Transverse colon (tissue), 4 donors: Measurements from ENCODE around the gene P3H2. TPM values are rescaled to one million over a fixed set of nuclear protein-coding genes. Genes with fewer than 3 reads are reported as not detected.

Experiments
- DNase-seq: peaks from one replicate; pipeline ENCODE4 v3.0.0-alpha.2; 2019
- H3K27ac ChIP-seq, 4 donors: fragments of 200-600 bp; sonication (generic); 2 replicates each; pipeline ENCODE4 v1.5.1; 2016 to 2018; ENCODE audit warnings: inconsistent platforms in 4 of 4
- H3K27me3 ChIP-seq: fragments of 200-600 bp; sonication (generic); 2 replicates; pipeline ENCODE4 v1.5.1; 2017; ENCODE audit warnings: inconsistent platforms
- H3K36me3 ChIP-seq, 4 donors: fragments of 200-600 bp; sonication (generic); 2 replicates each; pipeline ENCODE4 v1.5.1; 2017 to 2019; ENCODE audit warnings: inconsistent platforms in 4 of 4
- H3K4me1 ChIP-seq, 4 donors: fragments of 200-600 bp; sonication (generic); 2 replicates each; pipeline ENCODE4 v1.5.1; 2017 to 2020; ENCODE audit warnings: inconsistent platforms in 4 of 4
- H3K4me3 ChIP-seq, 4 donors: fragments of 200-600 bp; sonication (generic); 1 replicate in 1 of 4; 2 replicates in 3 of 4; pipeline versions ENCODE4 v1.5.1 to v1.6.1; 2017 to 2019; ENCODE audit warnings: inconsistent platforms in 4 of 4
- H3K9me3 ChIP-seq, 2 donors: fragments of 200-600 bp; sonication (generic); 2 replicates each; pipeline ENCODE4 v1.5.1; 2017 to 2019; ENCODE audit warnings: inconsistent platforms in 2 of 2
- EP300 ChIP-seq: sonication (generic); formaldehyde crosslinking; IDR thresholded peaks from one replicate; pipeline ENCODE4 v1.6.1; 2017; ENCODE audit warnings: antibody characterized with exemption, low read depth
- POLR2A ChIP-seq: fragments of 450-650 bp; IDR thresholded peaks from one replicate; pipeline ENCODE4 v1.6.1; 2016; ENCODE audit warnings: antibody characterized with exemption, mild to moderate bottlenecking, moderate library complexity
- POLR2AphosphoS5 ChIP-seq, 3 donors: sonication (generic); formaldehyde crosslinking; IDR thresholded peaks; one replicate each; pipeline ENCODE4 v1.6.1; 2016; ENCODE audit warnings: antibody characterized with exemption in 3 of 3
- WGBS, 2 donors: methylation state at CpG; one replicate each; pipeline ENCODE4 v1.1.5; 2018; ENCODE audit warnings: low coverage in 1 of 2; 5-methylcytosine and 5-hydroxymethylcytosine counted together
- in situ Hi-C, 4 donors: fragments of 200-750 bp; cut with MboI; loops; one replicate each; pipeline versions ENCODE4 v1.15.0 to v1.15.1; 2017; ENCODE audit warnings: low sequenced_read_pairs in 3 of 4, low pct_ligation_motif_present in 1 of 4, low pct_unique_long_range_greater_than_20kb in 1 of 4
- intact Hi-C: fragments of 100-400 bp; cut with DNase I; formaldehyde crosslinking; loops from one replicate; pipeline ENCODE4 v1.15.1; 2023; ENCODE audit warnings: low total_unique reads
- total RNA-seq, 4 donors: library from RNA; depleted of rRNA; stranded (reverse); fragments of >200 nt; gene quantifications; one replicate each; pipeline ENCODE4 v1.1.0, GENCODE V29; 2016
- TF ChIP-seq, protein P1 (sequence below), 5 experiments: fragments of 200-600 bp in 3 of 5; fragments of 450-650 bp in 2 of 5; sonication (generic) in 3 of 5; IDR thresholded peaks; 1 replicate in 2 of 5; 2 replicates in 3 of 5; pipeline ENCODE4 v1.5.1; 2016 to 2017; ENCODE audit warnings: antibody characterized with exemption in 5 of 5, inconsistent platforms in 3 of 5, mild to moderate bottlenecking in 2 of 5, moderate library complexity in 1 of 5

Gene P3H2
- total RNA-seq, 4 donors from 2014 or later, result 26.6 to 153 (median 54.3) TPM

GRCh38 chr3:190116551-190117067 lies 4.1 kb downstream of the P3H2 start:
- DNase-seq, result no peak
- no peak for TF ChIP-seq POLR2A
- TF ChIP-seq, protein P1, sequence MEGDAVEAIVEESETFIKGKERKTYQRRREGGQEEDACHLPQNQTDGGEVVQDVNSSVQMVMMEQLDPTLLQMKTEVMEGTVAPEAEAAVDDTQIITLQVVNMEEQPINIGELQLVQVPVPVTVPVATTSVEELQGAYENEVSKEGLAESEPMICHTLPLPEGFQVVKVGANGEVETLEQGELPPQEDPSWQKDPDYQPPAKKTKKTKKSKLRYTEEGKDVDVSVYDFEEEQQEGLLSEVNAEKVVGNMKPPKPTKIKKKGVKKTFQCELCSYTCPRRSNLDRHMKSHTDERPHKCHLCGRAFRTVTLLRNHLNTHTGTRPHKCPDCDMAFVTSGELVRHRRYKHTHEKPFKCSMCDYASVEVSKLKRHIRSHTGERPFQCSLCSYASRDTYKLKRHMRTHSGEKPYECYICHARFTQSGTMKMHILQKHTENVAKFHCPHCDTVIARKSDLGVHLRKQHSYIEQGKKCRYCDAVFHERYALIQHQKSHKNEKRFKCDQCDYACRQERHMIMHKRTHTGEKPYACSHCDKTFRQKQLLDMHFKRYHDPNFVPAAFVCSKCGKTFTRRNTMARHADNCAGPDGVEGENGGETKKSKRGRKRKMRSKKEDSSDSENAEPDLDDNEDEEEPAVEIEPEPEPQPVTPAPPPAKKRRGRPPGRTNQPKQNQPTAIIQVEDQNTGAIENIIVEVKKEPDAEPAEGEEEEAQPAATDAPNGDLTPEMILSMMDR (IDR thresholded peaks at IDR 0.05), result no peak
- TF ChIP-seq EP300, result no peak
- Histone ChIP-seq H3K4me1 (peaks cover 6 to 16% (median 12%) of the 10 kb centered on the region in 4 donors), H3K27ac (peak overlapping the region in 1 of 4 donors; percentile 6), H3K9me3 (no peaks in the 10 kb centered on the region), H3K4me3 (no peak overlapping the region), H3K36me3 (no peaks in the 10 kb centered on the region), H3K27me3 (peaks cover 9% of the 10 kb centered on the region)
- in situ Hi-C loops (no loop called here), intact Hi-C loops (no loop called here)
- 45 to 63% methylated on average over 2 to 3 of the region's 3 CpGs for WGBS, 2 donors

DNA sequence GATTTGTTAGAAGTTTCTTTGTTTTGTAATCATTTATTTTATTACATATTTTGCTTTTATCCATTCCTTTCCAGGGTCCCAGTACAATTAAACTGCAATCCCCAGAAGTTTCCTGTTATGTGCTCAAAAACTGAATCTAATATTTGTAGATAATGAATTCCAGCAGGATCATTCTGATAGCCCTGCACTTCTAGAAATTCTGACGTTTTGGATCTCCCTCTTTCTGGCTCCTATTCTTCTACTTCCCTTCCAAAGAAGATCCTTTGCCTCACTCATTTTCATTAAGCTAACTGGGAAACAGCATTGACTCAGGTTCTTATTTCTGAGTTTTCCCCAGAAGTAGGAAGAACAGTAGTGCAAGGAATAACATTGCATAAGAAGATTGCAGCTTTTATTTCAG lies 9.9 kb downstream of the P3H2 start:
- TF ChIP-seq, protein P1 (IDR thresholded peaks at IDR 0.05), result no peak
- intact Hi-C loops, result no loop called here
- in situ Hi-C loops, result no loop called here
- DNase-seq, result no peak
- WGBS, 2 donors, result 25 to 30% methylated on average over 1 of the region's 1 CpG
- Histone ChIP-seq H3K4me3 (no peak overlapping the region), H3K36me3 (no peaks in the 10 kb centered on the region), H3K27ac (no peak overlapping the region), H3K9me3 (no peaks in the 10 kb centered on the region), H3K27me3 (no peaks in the 10 kb centered on the region), H3K4me1 (peaks cover 0 to 8% (median 0%) of the 10 kb centered on the region in 4 donors)

- H3K4me1 ChIP-seq, result peaks cover 0 to 8% (median 0%) of the 10 kb centered on the region in 4 donors
- H3K4me3 ChIP-seq, result no peak overlapping the region
- H3K27ac ChIP-seq, result no peak overlapping the region
- H3K36me3 ChIP-seq, result no peaks in the 10 kb centered on the region
- intact Hi-C loops, result no loop called here
- H3K9me3 ChIP-seq, result no peaks in the 10 kb centered on the region
- no peaks in the 10 kb centered on the region for H3K27me3 ChIP-seq
- DNase-seq, result no peak
- in situ Hi-C loops, result no loop called here
- TF ChIP-seq POLR2A, result no peak
- TF ChIP-seq, protein P1 (IDR thresholded peaks at IDR 0.05), result no peak
- no peak for TF ChIP-seq POLR2AphosphoS5 (IDR thresholded peaks at IDR 0.05)
- no peak for TF ChIP-seq EP300
Measured at GRCh38 chr3:190109441-190109840, 11.3 kb downstream of the P3H2 start.

- H3K36me3 ChIP-seq, result no peaks in the 10 kb centered on the region
- H3K4me3 ChIP-seq, result no peak overlapping the region
- no peaks in the 10 kb centered on the region for H3K9me3 ChIP-seq
- no peak for DNase-seq
- intact Hi-C loops, result no loop called here
- H3K4me1 ChIP-seq, result peaks cover 0 to 8% (median 0%) of the 10 kb centered on the region in 4 donors
- TF ChIP-seq POLR2A, result no peak
- no peak for TF ChIP-seq POLR2AphosphoS5 (IDR thresholded peaks at IDR 0.05)
- TF ChIP-seq, protein P1 (IDR thresholded peaks at IDR 0.05), result no peak
- TF ChIP-seq EP300, result no peak
- H3K27ac ChIP-seq, result no peak overlapping the region
- 58 to 59% methylated on average over 6 of the region's 6 CpGs for WGBS, 2 donors
- in situ Hi-C loops, result no loop called here
- H3K27me3 ChIP-seq, result no peaks in the 10 kb centered on the region
Measured at GRCh38 chr3:190108804-190109203, 11.9 kb downstream of the P3H2 start.
